GM12864 (cell line): ENCODE results near the gene SYTL5.

Experiments
- DNase-seq: peaks from one replicate; pipeline ENCODE4 v3.0.0-alpha.2; 2011; ENCODE audit warnings: low read depth
- H3K4me3 ChIP-seq: 2 replicates; pipeline ENCODE4 v1.5.1; 2011; ENCODE audit warnings: mild to moderate bottlenecking, low read depth, low read length, control low read depth
- CTCF ChIP-seq: IDR thresholded peaks from 2 replicates; pipeline ENCODE4 v1.5.1; 2011; ENCODE audit warnings: low read depth, mild to moderate bottlenecking, moderate library complexity, low read length, control low read depth, inconsistent platforms; ENCODE audit errors: missing control alignments

Gene SYTL5

GRCh38 chrX:38018766-38019425 lies 12.5 kb downstream of the SYTL5 start:
- TF ChIP-seq CTCF, result no peak
- no peak for DNase-seq
- no peak overlapping the region for H3K4me3 ChIP-seq

GRCh38 chrX:38028300-38028699 lies 21.9 kb downstream of the SYTL5 start:
- DNase-seq, result no peak
- H3K4me3 ChIP-seq, result no peak overlapping the region
- no peak for TF ChIP-seq CTCF

GRCh38 chrX:38036466-38036865 lies 30.1 kb downstream of the SYTL5 start:
- DNase-seq, result no peak
- H3K4me3 ChIP-seq, result no peak overlapping the region
- TF ChIP-seq CTCF, result no peak

GRCh38 chrX:38038501-38038900 lies 32.1 kb downstream of the SYTL5 start:
- no peak overlapping the region for H3K4me3 ChIP-seq
- DNase-seq, result no peak
- TF ChIP-seq CTCF, result no peak

GRCh38 chrX:38041237-38041636 lies 34.9 kb downstream of the SYTL5 start:
- no peak overlapping the region for H3K4me3 ChIP-seq
- TF ChIP-seq CTCF, result no peak
- no peak for DNase-seq

GRCh38 chrX:38044701-38045100 lies 38.3 kb downstream of the SYTL5 start:
- no peak for TF ChIP-seq CTCF
- H3K4me3 ChIP-seq, result no peak overlapping the region
- DNase-seq, result no peak

- no peak for TF ChIP-seq CTCF
- DNase-seq, result no peak
- H3K4me3 ChIP-seq, result no peak overlapping the region
Observed at GRCh38 chrX:38045538-38046096, 39.3 kb downstream of the SYTL5 start.
